Mesenchymal stem cell (in vitro differentiated cells and primary cell): Measurements from ENCODE around the gene PDHX.

Experiments used
- DNase-seq: peaks from one replicate; pipeline ENCODE4 v3.0.0-alpha.2; 2013
- H2AFZ ChIP-seq: one replicate; pipeline ENCODE4 v1.6.1; 2013; ENCODE audit warnings: low read depth, mild to moderate bottlenecking, control low read depth, inconsistent platforms, low read length, moderate library complexity
- H2AK5ac ChIP-seq: 2 replicates; pipeline ENCODE4 v1.6.1; 2013; ENCODE audit warnings: low read length, moderate library complexity, mild to moderate bottlenecking, inconsistent platforms; ENCODE audit not compliant: severe bottlenecking
- H2BK120ac ChIP-seq: one replicate; pipeline ENCODE4 v1.6.1; 2013; ENCODE audit warnings: low read depth, mild to moderate bottlenecking, inconsistent platforms, low read length, moderate library complexity
- H2BK12ac ChIP-seq, 2 experiments: one replicate each; pipeline ENCODE4 v1.6.1; 2013; ENCODE audit warnings: inconsistent platforms in 2 of 2, low read length in 2 of 2, mild to moderate bottlenecking in 2 of 2, moderate library complexity in 2 of 2, control low read depth in 1 of 2
- H2BK15ac ChIP-seq: one replicate; pipeline ENCODE4 v1.6.1; 2013; ENCODE audit warnings: mild to moderate bottlenecking, low read depth, inconsistent platforms; ENCODE audit not compliant: poor library complexity, severe bottlenecking
- H2BK5ac ChIP-seq: 2 replicates; pipeline ENCODE4 v1.6.1; 2013; ENCODE audit warnings: low read depth, mild to moderate bottlenecking, low read length, control low read depth, inconsistent platforms; ENCODE audit not compliant: poor library complexity, severe bottlenecking
- H3K14ac ChIP-seq, 2 experiments: one replicate each; pipeline ENCODE4 v1.6.1; 2013; ENCODE audit warnings: inconsistent platforms in 2 of 2, low read length in 2 of 2, control low read depth in 1 of 2, mild to moderate bottlenecking in 1 of 2, moderate library complexity in 1 of 2
- H3K18ac ChIP-seq, 2 experiments: one replicate each; pipeline ENCODE4 v1.6.1; 2013; ENCODE audit warnings: inconsistent platforms in 2 of 2, low read length in 2 of 2, control low read depth in 1 of 2, low read depth in 1 of 2, mild to moderate bottlenecking in 1 of 2
- H3K23ac ChIP-seq, 2 experiments: one replicate each; pipeline ENCODE4 v1.6.1; 2013; ENCODE audit warnings: inconsistent platforms in 2 of 2, low read length in 2 of 2, mild to moderate bottlenecking in 2 of 2, moderate library complexity in 2 of 2, control low read depth in 1 of 2
- H3K27ac ChIP-seq: 2 replicates; pipeline ENCODE4 v1.5.1; 2013; ENCODE audit warnings: mild to moderate bottlenecking, moderate library complexity, low read length, control low read depth, inconsistent platforms; ENCODE audit not compliant: poor library complexity, severe bottlenecking
- H3K27me3 ChIP-seq, 2 experiments: 2 replicates each; pipeline versions ENCODE4 v1.6.1 to v1.7.0; 2013; ENCODE audit warnings: low read length in 2 of 2, mild to moderate bottlenecking in 2 of 2, moderate library complexity in 2 of 2, control low read depth in 1 of 2, inconsistent platforms in 1 of 2; ENCODE audit not compliant: control insufficient read depth in 1 of 2, insufficient read depth in 1 of 2
- H3K36me3 ChIP-seq, 2 experiments: 2 replicates each; pipeline versions ENCODE4 v1.6.1 to v1.7.0; 2013; ENCODE audit warnings: low read length in 2 of 2, control low read depth in 1 of 2, inconsistent platforms in 1 of 2, low read depth in 1 of 2, mild to moderate bottlenecking in 1 of 2; ENCODE audit not compliant: insufficient read depth in 2 of 2, control insufficient read depth in 1 of 2
- H3K4ac ChIP-seq, 2 experiments: one replicate each; pipeline ENCODE4 v1.6.1; 2013; ENCODE audit warnings: inconsistent platforms in 2 of 2, low read length in 2 of 2, mild to moderate bottlenecking in 2 of 2, moderate library complexity in 2 of 2, control low read depth in 1 of 2, low read depth in 1 of 2
- H3K4me1 ChIP-seq: 2 replicates; pipeline ENCODE4 v1.6.1; 2013; ENCODE audit warnings: low read depth, low read length, control low read depth; ENCODE audit not compliant: control insufficient read depth, insufficient read depth
- H3K4me2 ChIP-seq: 2 replicates; pipeline ENCODE4 v1.6.1; 2013; ENCODE audit warnings: low read length, mild to moderate bottlenecking, inconsistent platforms; ENCODE audit not compliant: poor library complexity, severe bottlenecking
- H3K4me3 ChIP-seq, 2 experiments: 2 replicates each; pipeline versions ENCODE4 v1.5.1 to v1.7.0; 2013; ENCODE audit warnings: low read length in 2 of 2, mild to moderate bottlenecking in 2 of 2, control low read depth in 1 of 2, low read depth in 1 of 2; ENCODE audit not compliant: insufficient read depth in 1 of 2
- H3K79me1 ChIP-seq: replicated peaks from 2 replicates; pipeline ENCODE4 v1.6.1; 2013; ENCODE audit warnings: mild to moderate bottlenecking, control low read depth, low read length, inconsistent platforms; ENCODE audit not compliant: poor library complexity, severe bottlenecking
- H3K9ac ChIP-seq: 2 replicates; pipeline ENCODE4 v1.7.0; 2013; ENCODE audit warnings: mild to moderate bottlenecking, low read length, moderate library complexity
- H3K9me3 ChIP-seq: 2 replicates; pipeline ENCODE4 v1.7.0; 2013; ENCODE audit warnings: mild to moderate bottlenecking, low read length; ENCODE audit not compliant: control insufficient read depth
- H4K8ac ChIP-seq: one replicate; pipeline ENCODE4 v1.6.1; 2013; ENCODE audit warnings: inconsistent platforms, mild to moderate bottlenecking, low read length, moderate library complexity
- H4K91ac ChIP-seq: one replicate; pipeline ENCODE4 v1.6.1; 2013; ENCODE audit warnings: mild to moderate bottlenecking, low read length, inconsistent platforms
- WGBS: methylation state at CpG from one replicate; pipeline ENCODE4 v1.1.7; 2013; ENCODE audit warnings: mixed read lengths; 5-methylcytosine and 5-hydroxymethylcytosine counted together

The PDHX gene

GRCh38 chr11:34948696-34949095 lies 32.3 kb downstream of the PDHX start:
- H2BK120ac ChIP-seq, result no peak overlapping the region
- H2BK12ac ChIP-seq, result no peak overlapping the region
- H2BK5ac ChIP-seq, result no peak overlapping the region
- H3K36me3 ChIP-seq, result peaks cover 0 to 17% of the 10 kb centered on the region in 2 experiments
- H2AK5ac ChIP-seq, result no peak overlapping the region
- H3K4me2 ChIP-seq, result no peak overlapping the region
- DNase-seq, result no peak
- H3K18ac ChIP-seq, result no peak overlapping the region
- no peaks in the 10 kb centered on the region for H3K4me1 ChIP-seq
- H3K4me3 ChIP-seq, result no peak overlapping the region
- no peak overlapping the region for H3K14ac ChIP-seq
- H4K8ac ChIP-seq, result no peak overlapping the region
- no peak overlapping the region for H3K23ac ChIP-seq
- H2BK15ac ChIP-seq, result no peak overlapping the region
- H3K27ac ChIP-seq, result no peak overlapping the region
- no peak overlapping the region for H2AFZ ChIP-seq
- H3K27me3 ChIP-seq, result no peaks in the 10 kb centered on the region
- no peak overlapping the region for H4K91ac ChIP-seq
- peaks cover 7% of the 10 kb centered on the region for H3K9me3 ChIP-seq
- no peak overlapping the region for H3K4ac ChIP-seq
- H3K79me1 ChIP-seq, result peaks cover 9% of the 10 kb centered on the region
- no peak overlapping the region for H3K9ac ChIP-seq

- H3K4me3 ChIP-seq, result no peak overlapping the region
- no peak overlapping the region for H3K27ac ChIP-seq
- no peak overlapping the region for H2BK15ac ChIP-seq
- H3K9ac ChIP-seq, result no peak overlapping the region
- H3K79me1 ChIP-seq, result peaks cover 9% of the 10 kb centered on the region
- H3K4me1 ChIP-seq, result no peaks in the 10 kb centered on the region
- no CpG with 5 or more reads among the region's 1 CpG for WGBS
- H4K8ac ChIP-seq, result no peak overlapping the region
- H3K14ac ChIP-seq, result no peak overlapping the region
- no peak overlapping the region for H4K91ac ChIP-seq
- no peak overlapping the region for H2BK12ac ChIP-seq
- no peak for DNase-seq
- no peak overlapping the region for H2BK5ac ChIP-seq
- H3K36me3 ChIP-seq, result peaks cover 0 to 28% of the 10 kb centered on the region in 2 experiments
- H3K18ac ChIP-seq, result no peak overlapping the region
- no peak overlapping the region for H2AK5ac ChIP-seq
- no peaks in the 10 kb centered on the region for H3K27me3 ChIP-seq
- no peak overlapping the region for H3K4ac ChIP-seq
- no peak overlapping the region for H2AFZ ChIP-seq
- H3K9me3 ChIP-seq, result no peaks in the 10 kb centered on the region
- H3K23ac ChIP-seq, result no peak overlapping the region
- H3K4me2 ChIP-seq, result no peak overlapping the region
- no peak overlapping the region for H2BK120ac ChIP-seq
Observed at GRCh38 chr11:34953955-34954354, 37.5 kb downstream of the PDHX start.

- Histone ChIP-seq H3K4me3 (no peak overlapping the region), H2BK15ac (no peak overlapping the region), H3K4me2 (no peak overlapping the region), H2AFZ (no peak overlapping the region), H4K8ac (no peak overlapping the region), H3K9me3 (no peaks in the 10 kb centered on the region), H3K36me3 (peaks cover 0 to 51% of the 10 kb centered on the region in 2 experiments), H2BK120ac (no peak overlapping the region), H2AK5ac (no peak overlapping the region), H3K27me3 (no peaks in the 10 kb centered on the region), H3K23ac (no peak overlapping the region), H3K4me1 (no peaks in the 10 kb centered on the region), H3K14ac (no peak overlapping the region), H3K79me1 (peaks cover 7% of the 10 kb centered on the region), H3K4ac (no peak overlapping the region), H4K91ac (no peak overlapping the region), H3K9ac (no peak overlapping the region), H3K18ac (no peak overlapping the region), H2BK5ac (no peak overlapping the region), H2BK12ac (no peak overlapping the region), H3K27ac (no peak overlapping the region)
- 100% methylated on average over 2 of the region's 5 CpGs for WGBS
- DNase-seq, result no peak
Observed at GRCh38 chr11:34957206-34957605, 40.8 kb downstream of the PDHX start.

- no peak overlapping the region for H3K18ac ChIP-seq
- no peak overlapping the region for H3K4me2 ChIP-seq
- no peak overlapping the region for H3K27ac ChIP-seq
- H2BK5ac ChIP-seq, result no peak overlapping the region
- no peak overlapping the region for H3K4me3 ChIP-seq
- H2BK15ac ChIP-seq, result no peak overlapping the region
- 100% methylated on average over 3 of the region's 3 CpGs for WGBS
- H3K23ac ChIP-seq, result no peak overlapping the region
- no peak overlapping the region for H2BK12ac ChIP-seq
- DNase-seq, result no peak
- H3K79me1 ChIP-seq, result peaks cover 7% of the 10 kb centered on the region
- H3K14ac ChIP-seq, result no peak overlapping the region
- H3K9me3 ChIP-seq, result no peaks in the 10 kb centered on the region
- no peak overlapping the region for H3K4ac ChIP-seq
- H4K8ac ChIP-seq, result no peak overlapping the region
- H3K27me3 ChIP-seq, result no peaks in the 10 kb centered on the region
- peaks cover 0 to 55% of the 10 kb centered on the region in 2 experiments for H3K36me3 ChIP-seq
- no peak overlapping the region for H3K9ac ChIP-seq
- H2AK5ac ChIP-seq, result no peak overlapping the region
- no peak overlapping the region for H2BK120ac ChIP-seq
- H2AFZ ChIP-seq, result no peak overlapping the region
- no peak overlapping the region for H4K91ac ChIP-seq
- H3K4me1 ChIP-seq, result no peaks in the 10 kb centered on the region
Observed at GRCh38 chr11:34957606-34958005, 41.2 kb downstream of the PDHX start.
